IMR-90 (cell line): Measurements from ENCODE around the gene STAC3. TPM values are rescaled to one million over a fixed set of nuclear protein-coding genes. Genes with fewer than 3 reads are reported as not detected.

Experiments used
- ATAC-seq: fragments of 200-7000 bp; cut with Tn5 transposase; 2 replicates; pipeline ENCODE4 v1.9.1; 2020; ENCODE audit warnings: low read depth, mild to moderate bottlenecking, moderate library complexity
- BruUV-seq: library from RNA; stranded (reverse); fragments of 400-500 nt; replicated peaks from 2 replicates; lab custom pipeline; 2021; lab: Mats Ljungman, UMichigan
- CTCF ChIA-PET: fragments of 300-600 bp; formaldehyde crosslinking; extraction: SDS; loops from one replicate; lab custom pipeline; 2021; ENCODE audit warnings: antibody characterized with exemption; lab: Yijun Ruan, JAX
- POLR2A ChIA-PET: fragments of 300-600 bp; sonication (Branson Sonifier 250); formaldehyde crosslinking; loops from one replicate; lab custom pipeline; 2022; ENCODE audit warnings: antibody characterized with exemption; ENCODE audit not compliant: unreplicated experiment; lab: Charles Lee
- DNase-seq: peaks from one replicate; pipeline ENCODE4 v3.0.0; 2013
- H2AFZ ChIP-seq: replicated peaks from 2 replicates; pipeline ENCODE3; 2013; ENCODE audit warnings: low read length, mild to moderate bottlenecking; ENCODE audit not compliant: poor library complexity
- H2AK5ac ChIP-seq: 2 replicates; pipeline ENCODE4 v1.6.1; 2013; ENCODE audit warnings: low read depth, low read length, inconsistent platforms
- H2AK9ac ChIP-seq: replicated peaks from 2 replicates; pipeline ENCODE3; 2013; ENCODE audit warnings: mild to moderate bottlenecking, low read depth, low read length, moderate library complexity; ENCODE audit not compliant: poor library complexity
- H2BK120ac ChIP-seq: 2 replicates; pipeline ENCODE4 v1.6.1; 2013; ENCODE audit warnings: low read depth, low read length, inconsistent platforms
- H2BK15ac ChIP-seq: 3 replicates; pipeline ENCODE4 v1.6.1; 2013; ENCODE audit warnings: low read depth, low read length, inconsistent platforms
- H2BK20ac ChIP-seq: 2 replicates; pipeline ENCODE4 v1.6.1; 2013; ENCODE audit warnings: low read depth, mild to moderate bottlenecking, inconsistent platforms, low read length, moderate library complexity
- H2BK5ac ChIP-seq: 2 replicates; pipeline ENCODE4 v1.6.1; 2013; ENCODE audit warnings: mild to moderate bottlenecking, low read depth, low read length, inconsistent platforms; ENCODE audit not compliant: poor library complexity, severe bottlenecking
- H3K14ac ChIP-seq: replicated peaks from 2 replicates; pipeline ENCODE4 v1.6.1; 2013; ENCODE audit warnings: low read depth, low read length, inconsistent platforms
- H3K18ac ChIP-seq: 2 replicates; pipeline ENCODE4 v1.6.1; 2013; ENCODE audit warnings: low read depth, low read length, control low read depth
- H3K23ac ChIP-seq: 2 replicates; pipeline ENCODE4 v1.6.1; 2013; ENCODE audit warnings: low read depth, low read length, inconsistent platforms
- H3K27ac ChIP-seq: 2 replicates; pipeline ENCODE4 v1.5.1; 2013; ENCODE audit warnings: mild to moderate bottlenecking, control low read depth, low read length; ENCODE audit not compliant: insufficient read depth
- H3K27me3 ChIP-seq: 2 replicates; pipeline ENCODE4 v1.6.1; 2013; ENCODE audit warnings: low read length; ENCODE audit not compliant: control insufficient read depth, insufficient read depth
- H3K36me3 ChIP-seq: 2 replicates; pipeline ENCODE4 v1.6.1; 2013; ENCODE audit warnings: low read length, mixed read lengths; ENCODE audit not compliant: control insufficient read depth, insufficient read depth
- H3K4ac ChIP-seq: 2 replicates; pipeline ENCODE4 v1.6.1; 2013; ENCODE audit warnings: low read depth, low read length, inconsistent platforms
- H3K4me1 ChIP-seq: 2 replicates; pipeline ENCODE4 v1.6.1; 2013; ENCODE audit warnings: low read length, mixed read lengths; ENCODE audit not compliant: control insufficient read depth, insufficient read depth
- H3K4me2 ChIP-seq: 2 replicates; pipeline ENCODE4 v1.6.1; 2013; ENCODE audit warnings: low read depth, mild to moderate bottlenecking, control low read depth, low read length, moderate library complexity
- H3K4me3 ChIP-seq: 2 replicates; pipeline ENCODE4 v1.5.1; 2013; ENCODE audit warnings: low read depth, mild to moderate bottlenecking, control low read depth, low read length, moderate library complexity; ENCODE audit not compliant: insufficient read depth
- H3K56ac ChIP-seq: 2 replicates; pipeline ENCODE4 v1.6.1; 2013; ENCODE audit warnings: low read length, inconsistent platforms; ENCODE audit not compliant: insufficient read depth; ENCODE audit errors: extremely low read depth
- H3K79me1 ChIP-seq, 2 experiments: 2 replicates each; pipeline ENCODE4 v1.6.1; 2013; ENCODE audit warnings: low read length in 2 of 2, inconsistent platforms in 1 of 2, low read depth in 1 of 2
- H3K9ac ChIP-seq: 2 replicates; pipeline ENCODE4 v1.6.1; 2013; ENCODE audit warnings: low read depth, low read length, control low read depth
- H3K9me1 ChIP-seq: 2 replicates; pipeline ENCODE4 v1.6.1; 2013; ENCODE audit warnings: low read length, inconsistent platforms; ENCODE audit not compliant: insufficient read depth
- H3K9me3 ChIP-seq: 2 replicates; pipeline ENCODE4 v1.6.1; 2013; ENCODE audit warnings: low read length; ENCODE audit not compliant: control insufficient read depth, insufficient read depth
- H4K20me1 ChIP-seq: 2 replicates; pipeline ENCODE4 v1.6.1; 2013; ENCODE audit warnings: low read length, inconsistent platforms; ENCODE audit not compliant: insufficient read depth
- H4K5ac ChIP-seq: 2 replicates; pipeline ENCODE4 v1.6.1; 2013; ENCODE audit warnings: mild to moderate bottlenecking, low read depth, low read length, control low read depth
- H4K8ac ChIP-seq, 2 experiments: 2 replicates each; pipeline ENCODE4 v1.6.1; 2013; ENCODE audit warnings: low read depth in 2 of 2, low read length in 2 of 2, control low read depth in 1 of 2, inconsistent platforms in 1 of 2
- H4K91ac ChIP-seq: 2 replicates; pipeline ENCODE4 v1.6.1; 2013; ENCODE audit warnings: low read depth, low read length, inconsistent platforms; ENCODE audit not compliant: insufficient read depth
- BHLHE40 ChIP-seq: fragments of 150-350 bp; IDR thresholded peaks from 2 replicates; pipeline ENCODE4 v1.6.1; 2016; ENCODE audit warnings: mild to moderate bottlenecking, low read depth, low read length
- CEBPB ChIP-seq: IDR thresholded peaks from 2 replicates; pipeline ENCODE4 v1.6.1; 2012; ENCODE audit warnings: low read depth, low read length, improper control_type of control experiment
- CHD1 ChIP-seq: IDR thresholded peaks from 2 replicates; pipeline ENCODE4 v1.6.1; 2012; ENCODE audit warnings: low read depth, low read length, improper control_type of control experiment
- FOS ChIP-seq: fragments of 150-350 bp; IDR thresholded peaks from 2 replicates; pipeline ENCODE4 v1.6.1; 2016; ENCODE audit warnings: low read depth, low read length
- MAFK ChIP-seq: IDR thresholded peaks from 2 replicates; pipeline ENCODE4 v1.6.1; 2012; ENCODE audit warnings: low read depth, low read length, improper control_type of control experiment
- MAZ ChIP-seq: IDR thresholded peaks from 2 replicates; pipeline ENCODE4 v1.6.1; 2012; ENCODE audit warnings: low read depth, mild to moderate bottlenecking, low read length, improper control_type of control experiment, moderate library complexity, borderline replicate concordance
- MXI1 ChIP-seq: IDR thresholded peaks from 2 replicates; pipeline ENCODE4 v1.6.1; 2012; ENCODE audit warnings: low read depth, mild to moderate bottlenecking, low read length, moderate library complexity, borderline replicate concordance
- NFE2L2 ChIP-seq: fragments of 150-350 bp; IDR thresholded peaks from 2 replicates; pipeline ENCODE4 v1.6.1; 2016; ENCODE audit warnings: low read depth, mild to moderate bottlenecking, low read length
- POLR2A ChIP-seq: IDR thresholded peaks from 2 replicates; pipeline ENCODE4 v1.6.1; 2012; ENCODE audit warnings: mild to moderate bottlenecking, low read depth, low read length
- RCOR1 ChIP-seq: IDR thresholded peaks from 2 replicates; pipeline ENCODE4 v1.6.1; 2012; ENCODE audit warnings: mild to moderate bottlenecking, low read length, improper control_type of control experiment; ENCODE audit not compliant: insufficient replicate concordance
- RFX5 ChIP-seq: IDR thresholded peaks from 2 replicates; pipeline ENCODE4 v1.8.0; 2012; ENCODE audit warnings: low read depth, mild to moderate bottlenecking, low read length, moderate library complexity
- SMC3 ChIP-seq: fragments of 150-350 bp; IDR thresholded peaks from 2 replicates; pipeline ENCODE4 v1.6.1; 2016; ENCODE audit warnings: low read depth, mild to moderate bottlenecking, antibody characterized with exemption, low read length, moderate library complexity
- WGBS, 2 experiments: methylation state at CpG; one replicate each; pipeline versions ENCODE4 v1.1.5 to v1.1.7; 2013; ENCODE audit warnings: missing lambda C conversion rate in 2 of 2; ENCODE audit not compliant: insufficient read length in 1 of 2; ENCODE audit errors: extremely low coverage in 2 of 2; 5-methylcytosine and 5-hydroxymethylcytosine counted together
- dilution Hi-C: fragments of 300-500 bp; cut with HindIII; formaldehyde crosslinking; loops from one replicate; pipeline ENCODE4 v1.14.3; 2018; ENCODE audit warnings: low sequenced_read_pairs; ENCODE audit not compliant: unreplicated experiment
- in situ Hi-C: fragments of 300-500 bp; cut with MboI; formaldehyde crosslinking; loops from 3 replicates; pipeline ENCODE4 v1.14.3; 2019; ENCODE audit warnings: low sequenced_read_pairs, inconsistent platforms, mixed read lengths
- intact Hi-C: fragments of 100-400 bp; cut with micrococcal nuclease; formaldehyde crosslinking; loops from 2 replicates; pipeline ENCODE4 v1.10.0; 2022
- polyA plus RNA-seq, 3 experiments: library from polyadenylated mRNA; depleted of rRNA; stranded (reverse); fragments of >200 nt; gene quantifications; 2 replicates each; pipeline ENCODE4 v1.2.3, GENCODE V29; 2012; ENCODE audit warnings: low replicate concordance in 1 of 3
- total RNA-seq: library from RNA; depleted of rRNA; stranded (reverse); fragments of >200 nt; gene quantifications from 2 replicates; pipeline ENCODE4 v1.2.3, GENCODE V29; 2012
- TF ChIP-seq, protein P1 (sequence below): fragments of 150-350 bp; IDR thresholded peaks from 2 replicates; pipeline ENCODE4 v1.6.1; 2016; ENCODE audit warnings: low read depth, mild to moderate bottlenecking, low read length, moderate library complexity, borderline replicate concordance
- TF ChIP-seq, protein P2 (sequence below): conservative IDR thresholded peaks from 2 replicates; pipeline ENCODE4 v1.5.1; 2012; ENCODE audit warnings: mild to moderate bottlenecking, low read depth, low read length, improper control_type of control experiment

STAC3 gene
- total and polyA plus RNA-seq, 2 of the 4 experiments (the other 2 are of a cell fraction): 0.18 to 0.67 TPM

DNA sequence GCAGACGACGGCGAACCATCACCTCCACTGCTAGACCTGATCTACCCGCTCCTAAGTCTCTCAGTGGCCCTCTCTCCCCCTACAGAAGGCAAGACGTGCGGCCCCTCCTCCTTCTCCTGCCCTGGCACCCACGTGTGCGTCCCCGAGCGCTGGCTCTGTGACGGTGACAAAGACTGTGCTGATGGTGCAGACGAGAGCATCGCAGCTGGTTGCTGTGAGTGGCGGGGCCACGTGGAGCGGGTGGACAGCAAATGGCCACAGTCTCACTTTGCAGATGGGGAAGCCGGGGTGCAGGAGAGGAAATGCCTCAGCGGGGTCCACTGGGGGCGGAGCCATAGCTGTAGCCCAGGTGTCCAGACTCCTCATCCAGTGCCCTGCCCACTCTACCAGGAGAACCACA lies 55.8 kb downstream of the STAC3 start:
- Histone ChIP-seq H2AFZ (no peak overlapping the region), H3K9me3 (no peaks in the 10 kb centered on the region), H3K23ac (no peak overlapping the region), H3K4me1 (no peaks in the 10 kb centered on the region), H3K56ac (no peak overlapping the region), H2BK15ac (no peak overlapping the region), H3K9me1 (peaks cover 7% of the 10 kb centered on the region; the same call in 1 of the 2 replicates), H3K14ac (no peak overlapping the region), H4K8ac (no peak overlapping the region), H3K9ac (no peak overlapping the region), H3K4me2 (no peak overlapping the region), H3K18ac (no peak overlapping the region), H3K4me3 (no peak overlapping the region), H2BK20ac (no peak overlapping the region), H2BK5ac (no peak overlapping the region), H4K5ac (no peak overlapping the region), H2AK5ac (no peak overlapping the region), H3K27me3 (no peaks in the 10 kb centered on the region), H4K91ac (no peak overlapping the region), H2BK120ac (no peak overlapping the region), H3K4ac (no peak overlapping the region), H3K36me3 (peaks cover 100% of the 10 kb centered on the region), H3K27ac (no peak overlapping the region), H4K20me1 (peaks cover 19% of the 10 kb centered on the region), H2AK9ac (no peak overlapping the region), H3K79me1 (peaks cover 12 to 20% of the 10 kb centered on the region in 2 experiments)
- no peak for TF ChIP-seq MXI1
- TF ChIP-seq SMC3: no peak
- TF ChIP-seq BHLHE40: no peak
- no peak for TF ChIP-seq NFE2L2
- no peak for TF ChIP-seq FOS
- TF ChIP-seq MAFK: no peak
- TF ChIP-seq CEBPB: no peak
- no peak for TF ChIP-seq RCOR1
- no peak for TF ChIP-seq CHD1
- TF ChIP-seq POLR2A: no peak
- no peak for TF ChIP-seq MAZ
- TF ChIP-seq RFX5: no peak
- TF ChIP-seq, protein P1, sequence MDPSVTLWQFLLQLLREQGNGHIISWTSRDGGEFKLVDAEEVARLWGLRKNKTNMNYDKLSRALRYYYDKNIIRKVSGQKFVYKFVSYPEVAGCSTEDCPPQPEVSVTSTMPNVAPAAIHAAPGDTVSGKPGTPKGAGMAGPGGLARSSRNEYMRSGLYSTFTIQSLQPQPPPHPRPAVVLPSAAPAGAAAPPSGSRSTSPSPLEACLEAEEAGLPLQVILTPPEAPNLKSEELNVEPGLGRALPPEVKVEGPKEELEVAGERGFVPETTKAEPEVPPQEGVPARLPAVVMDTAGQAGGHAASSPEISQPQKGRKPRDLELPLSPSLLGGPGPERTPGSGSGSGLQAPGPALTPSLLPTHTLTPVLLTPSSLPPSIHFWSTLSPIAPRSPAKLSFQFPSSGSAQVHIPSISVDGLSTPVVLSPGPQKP: no peak
- TF ChIP-seq, protein P2, sequence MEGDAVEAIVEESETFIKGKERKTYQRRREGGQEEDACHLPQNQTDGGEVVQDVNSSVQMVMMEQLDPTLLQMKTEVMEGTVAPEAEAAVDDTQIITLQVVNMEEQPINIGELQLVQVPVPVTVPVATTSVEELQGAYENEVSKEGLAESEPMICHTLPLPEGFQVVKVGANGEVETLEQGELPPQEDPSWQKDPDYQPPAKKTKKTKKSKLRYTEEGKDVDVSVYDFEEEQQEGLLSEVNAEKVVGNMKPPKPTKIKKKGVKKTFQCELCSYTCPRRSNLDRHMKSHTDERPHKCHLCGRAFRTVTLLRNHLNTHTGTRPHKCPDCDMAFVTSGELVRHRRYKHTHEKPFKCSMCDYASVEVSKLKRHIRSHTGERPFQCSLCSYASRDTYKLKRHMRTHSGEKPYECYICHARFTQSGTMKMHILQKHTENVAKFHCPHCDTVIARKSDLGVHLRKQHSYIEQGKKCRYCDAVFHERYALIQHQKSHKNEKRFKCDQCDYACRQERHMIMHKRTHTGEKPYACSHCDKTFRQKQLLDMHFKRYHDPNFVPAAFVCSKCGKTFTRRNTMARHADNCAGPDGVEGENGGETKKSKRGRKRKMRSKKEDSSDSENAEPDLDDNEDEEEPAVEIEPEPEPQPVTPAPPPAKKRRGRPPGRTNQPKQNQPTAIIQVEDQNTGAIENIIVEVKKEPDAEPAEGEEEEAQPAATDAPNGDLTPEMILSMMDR: no peak
- 88% methylated on average over 11 of the region's 19 CpGs; no CpG with 5 or more reads in 1 of the 2 experiments for WGBS, 2 experiments
- in situ Hi-C loops: no loop called here
- ATAC-seq: no peak
- dilution Hi-C loops: no loop called here
- no peak for DNase-seq
- ChIA-PET POLR2A (no interaction called here), CTCF (no interaction called here)
- intact Hi-C loops: no loop called here
- BruUV-seq: no TSS peak
